Gastroesophageal sphincter (tissue), 3 donors: Measurements from ENCODE around the gene UQCRFS1.

Experiments used
- POLR2A ChIP-seq, 2 donors: fragments of 450-650 bp; IDR thresholded peaks; one replicate each; pipeline ENCODE4 v1.6.1; 2017; ENCODE audit warnings: antibody characterized with exemption in 2 of 2, mild to moderate bottlenecking in 2 of 2, moderate library complexity in 1 of 2
- TF ChIP-seq, protein P1 (sequence below), 4 experiments: fragments of 200-600 bp in 2 of 4; fragments of 450-650 bp in 2 of 4; sonication (generic) in 1 of 4; IDR thresholded peaks; one replicate each; pipeline ENCODE4 v1.5.1; 2017 to 2019; ENCODE audit warnings: antibody characterized with exemption in 4 of 4, mild to moderate bottlenecking in 2 of 4, moderate library complexity in 2 of 4

DNA sequence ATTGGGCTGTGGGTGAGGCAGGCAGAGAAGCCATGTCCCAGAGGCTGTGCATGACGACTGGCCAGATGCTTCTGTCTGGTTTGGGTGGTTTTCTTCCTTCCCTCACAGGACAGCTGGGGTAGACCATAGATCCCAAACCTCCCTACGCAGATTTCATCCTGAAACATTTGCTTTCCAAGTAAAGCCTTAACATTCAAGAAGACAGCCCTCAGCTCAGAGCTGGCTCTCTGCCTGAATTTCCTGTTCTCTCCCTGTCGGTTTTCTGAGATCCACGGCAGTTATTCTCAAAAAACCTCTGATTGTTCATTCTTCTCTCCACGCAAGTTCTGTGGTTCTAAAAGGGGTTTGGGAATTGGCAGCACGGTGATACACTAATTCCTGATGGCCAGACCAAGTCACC, 25.3 kb downstream of the UQCRFS1 start:
- TF ChIP-seq, protein P1, sequence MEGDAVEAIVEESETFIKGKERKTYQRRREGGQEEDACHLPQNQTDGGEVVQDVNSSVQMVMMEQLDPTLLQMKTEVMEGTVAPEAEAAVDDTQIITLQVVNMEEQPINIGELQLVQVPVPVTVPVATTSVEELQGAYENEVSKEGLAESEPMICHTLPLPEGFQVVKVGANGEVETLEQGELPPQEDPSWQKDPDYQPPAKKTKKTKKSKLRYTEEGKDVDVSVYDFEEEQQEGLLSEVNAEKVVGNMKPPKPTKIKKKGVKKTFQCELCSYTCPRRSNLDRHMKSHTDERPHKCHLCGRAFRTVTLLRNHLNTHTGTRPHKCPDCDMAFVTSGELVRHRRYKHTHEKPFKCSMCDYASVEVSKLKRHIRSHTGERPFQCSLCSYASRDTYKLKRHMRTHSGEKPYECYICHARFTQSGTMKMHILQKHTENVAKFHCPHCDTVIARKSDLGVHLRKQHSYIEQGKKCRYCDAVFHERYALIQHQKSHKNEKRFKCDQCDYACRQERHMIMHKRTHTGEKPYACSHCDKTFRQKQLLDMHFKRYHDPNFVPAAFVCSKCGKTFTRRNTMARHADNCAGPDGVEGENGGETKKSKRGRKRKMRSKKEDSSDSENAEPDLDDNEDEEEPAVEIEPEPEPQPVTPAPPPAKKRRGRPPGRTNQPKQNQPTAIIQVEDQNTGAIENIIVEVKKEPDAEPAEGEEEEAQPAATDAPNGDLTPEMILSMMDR (IDR thresholded peaks at IDR 0.05), result no peak
- no peak for TF ChIP-seq POLR2A (IDR thresholded peaks at IDR 0.05)
